CD4-positive, alpha-beta T cell treated with Interleukin-1 beta for 1 hour (primary cell): ENCODE measurements around the gene PATE4.
"Not testable (repeated sequence)": the region's sequence is repeated elsewhere in the genome, so short reads cannot be mapped to it uniquely, and the experiment has no call there.

Experiments used
- DNase-seq, 2 donors: peaks; one replicate each; pipeline ENCODE4 v3.0.0-alpha.2; 2020 to 2022

Gene PATE4, protein sequence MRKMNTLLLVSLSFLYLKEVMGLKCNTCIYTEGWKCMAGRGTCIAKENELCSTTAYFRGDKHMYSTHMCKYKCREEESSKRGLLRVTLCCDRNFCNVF

GRCh38 chr11:125833016-125833415 is at the start of gene PATE4:
TSS of gene PATE4 (plus strand) at chr11:125833316. CDS start at chr11:125833360, 44 bp downstream.
- DNase-seq = no peak

DNA sequence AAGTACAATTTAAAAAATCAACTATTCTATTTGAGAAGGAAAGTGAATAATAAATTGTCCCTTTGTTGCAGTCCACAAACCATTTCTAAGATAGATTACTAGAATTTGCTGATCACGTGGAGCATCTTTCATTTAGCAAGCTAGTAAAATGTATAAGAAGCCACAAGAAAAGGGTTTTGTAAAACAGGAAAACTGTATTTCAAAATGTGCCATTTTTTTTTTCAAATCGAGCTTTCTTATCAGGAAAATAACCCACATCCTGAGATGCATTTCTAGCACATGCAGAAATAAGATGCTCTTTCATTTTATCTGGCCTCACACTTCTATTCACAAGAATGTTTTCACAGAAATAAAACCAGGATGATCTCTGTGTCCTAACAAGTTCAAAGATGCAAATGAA is 48.4 kb upstream of the PATE4 start:
- DNase-seq = no peak

DNA sequence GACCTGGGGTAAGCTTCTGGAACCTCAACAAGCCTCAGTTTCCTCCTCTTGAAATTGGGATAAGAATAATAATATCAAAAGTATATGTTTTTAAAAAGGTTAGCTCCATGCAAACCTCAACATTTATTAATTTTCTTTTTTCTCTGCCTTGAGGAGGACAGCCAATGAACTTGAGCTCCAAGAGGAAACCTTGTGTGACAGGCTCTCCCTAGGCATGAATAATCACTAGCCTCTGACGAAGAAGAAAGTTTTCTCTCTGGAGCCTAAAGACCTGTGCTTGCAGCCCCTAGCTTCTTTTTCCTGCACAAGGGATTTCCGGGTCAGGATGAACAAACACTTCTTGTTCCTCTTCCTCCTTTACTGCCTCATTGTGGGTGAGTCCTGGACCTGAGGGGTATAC is 45.3 kb upstream of the PATE4 start, which contains the start of gene PATE3:
PATE3 (plus strand) TSS at position 301 of the 400 bp plus-strand sequence; CDS start at position 326, 25 bp downstream.
- DNase-seq = no peak

DNA sequence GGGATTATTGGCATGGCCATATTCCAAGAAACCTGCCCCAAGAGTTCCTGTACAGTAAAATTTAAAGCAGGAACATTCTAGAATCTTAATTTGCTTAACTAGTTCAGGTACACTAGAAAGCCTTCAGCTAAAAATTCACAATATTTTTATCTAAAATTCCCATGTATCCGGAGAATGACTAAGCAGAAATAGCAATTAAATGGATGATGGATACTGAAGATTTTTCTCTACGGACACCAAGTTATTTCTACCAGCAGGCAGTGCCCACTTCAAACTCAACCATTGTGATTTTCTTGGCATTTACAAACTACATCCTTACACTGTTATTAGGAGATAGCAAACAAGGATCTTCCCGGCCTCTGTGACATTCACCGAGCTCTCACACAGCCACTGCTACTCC is 42.3 kb upstream of the PATE4 start:
- DNase-seq = no peak

DNA sequence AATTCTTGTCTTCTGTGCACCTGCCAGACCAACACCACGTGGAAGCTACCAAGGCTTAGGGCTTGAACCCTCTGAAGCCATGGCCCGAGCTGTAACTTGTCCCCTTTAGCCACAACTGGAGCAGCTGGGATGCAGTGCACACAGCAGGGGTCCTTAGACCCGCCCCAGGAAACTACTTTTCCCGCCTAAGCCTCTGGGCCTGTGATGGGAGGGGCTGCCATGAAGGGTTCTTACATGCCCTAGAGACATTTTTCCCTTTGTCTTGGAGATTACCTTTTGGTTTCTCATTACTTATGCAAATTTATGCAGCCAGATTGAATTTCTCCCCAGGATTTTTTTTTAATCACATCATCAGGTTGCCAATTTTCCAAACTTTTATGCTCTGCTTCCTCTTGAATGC is 35.5 kb upstream of the PATE4 start:
- no peak for DNase-seq

DNA sequence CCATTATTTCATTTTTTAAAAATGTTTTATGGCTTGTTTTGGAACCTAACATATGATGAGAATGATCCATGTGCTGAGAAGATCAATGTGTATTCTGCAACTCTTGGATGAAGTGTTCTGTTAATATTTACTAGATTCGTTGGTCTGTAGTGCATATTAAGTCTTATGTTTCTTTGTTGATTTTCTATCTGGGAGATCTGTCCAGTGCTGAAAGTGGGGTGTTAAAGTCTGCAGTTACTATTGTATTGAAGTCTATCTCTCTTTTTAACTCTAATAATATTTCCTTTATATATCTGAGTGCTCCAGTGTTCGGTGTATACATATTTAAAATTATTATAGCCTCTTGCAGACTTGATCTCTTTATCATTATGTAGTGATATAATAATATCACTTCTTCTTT is 33.3 kb upstream of the PATE4 start:
- DNase-seq = no peak

GRCh38 chr11:125802387-125802786 is 30.7 kb upstream of the PATE4 start:
- DNase-seq = no peak

GRCh38 chr11:125807909-125808308 is 25.2 kb upstream of the PATE4 start:
- DNase-seq = no peak

DNA sequence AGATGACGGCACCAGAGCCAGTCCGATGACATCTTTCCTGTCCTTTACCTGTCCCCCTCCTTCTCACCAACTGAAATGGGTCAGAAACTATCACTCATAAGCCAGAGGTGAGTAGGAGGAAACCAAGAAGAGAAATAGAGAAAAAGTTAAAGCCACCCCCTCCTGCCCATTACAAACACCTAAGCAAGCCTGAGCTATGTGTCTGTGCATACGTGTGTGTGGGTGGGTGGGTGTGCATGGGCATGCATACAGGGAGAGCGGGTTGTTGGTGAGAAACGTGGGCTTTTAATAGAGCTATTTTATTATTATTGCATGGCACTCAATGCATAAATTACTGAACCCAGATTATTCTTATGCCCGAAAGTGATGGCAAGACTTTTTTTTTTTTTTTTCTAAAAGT is 2.6 kb downstream of the PATE4 start:
- DNase-seq = no peak

GRCh38 chr11:125842321-125842948 is 9.3 kb downstream of the PATE4 start:
- DNase-seq = no peak

DNA sequence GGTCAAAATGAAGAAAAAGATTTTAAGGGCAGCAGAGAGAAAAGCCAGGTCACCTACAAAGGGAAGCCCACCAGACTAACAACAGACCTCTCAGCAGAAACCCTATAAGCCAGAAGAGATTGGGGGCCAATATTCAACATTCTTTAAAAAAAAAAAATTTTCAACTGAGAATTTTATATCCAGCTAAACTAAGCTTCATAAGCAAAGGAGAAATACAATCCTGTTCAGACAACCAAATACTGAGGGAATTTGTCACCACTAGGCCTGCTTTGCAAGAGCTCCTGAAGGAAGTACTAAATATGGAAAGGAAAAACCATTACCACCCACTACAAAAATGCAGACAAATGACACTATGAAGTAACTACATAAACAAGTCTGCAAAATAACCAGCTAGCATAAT is 13.1 kb downstream of the PATE4 start:
- no peak for DNase-seq

- not testable (repeated sequence) for DNase-seq
Measured at GRCh38 chr11:125857670-125858069, 24.6 kb downstream of the PATE4 start.

DNA sequence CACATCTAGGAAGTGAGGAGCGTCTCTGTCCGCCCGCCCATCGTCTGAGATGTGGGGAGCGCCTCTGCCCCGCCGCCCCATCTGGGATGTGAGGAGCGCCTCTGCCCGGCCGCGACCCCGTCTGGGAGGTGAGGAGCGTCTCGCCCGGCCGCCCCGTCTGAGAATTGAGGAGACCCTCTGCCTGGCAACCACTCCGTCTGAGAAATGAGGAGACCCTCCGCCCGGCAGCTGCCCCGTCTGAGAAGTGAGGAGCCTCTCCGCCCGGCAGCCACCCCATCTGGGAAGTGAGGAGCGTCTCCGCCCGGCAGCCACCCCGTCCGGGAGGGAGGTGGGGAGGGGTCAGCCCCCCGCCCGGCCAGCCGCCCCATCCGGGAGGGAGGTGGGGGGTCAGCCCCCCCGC is 29.7 kb downstream of the PATE4 start:
- not testable (repeated sequence) for DNase-seq

DNA sequence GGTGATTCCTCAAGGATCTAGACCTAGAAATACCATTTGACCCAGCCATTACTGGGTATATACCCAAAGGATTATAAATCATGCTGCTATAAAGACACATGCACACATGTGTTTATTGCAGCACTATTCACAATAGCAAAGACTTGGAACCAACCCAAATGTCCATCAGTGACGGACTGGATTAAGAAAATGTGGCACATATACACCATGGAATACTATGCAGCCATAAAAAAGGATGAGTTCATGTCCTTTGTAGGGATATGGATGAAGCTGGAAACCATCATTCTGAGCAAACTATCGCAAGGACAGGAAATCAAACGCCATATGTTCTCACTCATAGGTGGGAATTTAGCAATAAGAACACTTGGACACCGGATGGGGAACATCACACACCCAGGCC is 32.2 kb downstream of the PATE4 start:
- not testable (repeated sequence) for DNase-seq

GRCh38 chr11:125869521-125869920 is 36.4 kb downstream of the PATE4 start:
- DNase-seq = no peak

DNA sequence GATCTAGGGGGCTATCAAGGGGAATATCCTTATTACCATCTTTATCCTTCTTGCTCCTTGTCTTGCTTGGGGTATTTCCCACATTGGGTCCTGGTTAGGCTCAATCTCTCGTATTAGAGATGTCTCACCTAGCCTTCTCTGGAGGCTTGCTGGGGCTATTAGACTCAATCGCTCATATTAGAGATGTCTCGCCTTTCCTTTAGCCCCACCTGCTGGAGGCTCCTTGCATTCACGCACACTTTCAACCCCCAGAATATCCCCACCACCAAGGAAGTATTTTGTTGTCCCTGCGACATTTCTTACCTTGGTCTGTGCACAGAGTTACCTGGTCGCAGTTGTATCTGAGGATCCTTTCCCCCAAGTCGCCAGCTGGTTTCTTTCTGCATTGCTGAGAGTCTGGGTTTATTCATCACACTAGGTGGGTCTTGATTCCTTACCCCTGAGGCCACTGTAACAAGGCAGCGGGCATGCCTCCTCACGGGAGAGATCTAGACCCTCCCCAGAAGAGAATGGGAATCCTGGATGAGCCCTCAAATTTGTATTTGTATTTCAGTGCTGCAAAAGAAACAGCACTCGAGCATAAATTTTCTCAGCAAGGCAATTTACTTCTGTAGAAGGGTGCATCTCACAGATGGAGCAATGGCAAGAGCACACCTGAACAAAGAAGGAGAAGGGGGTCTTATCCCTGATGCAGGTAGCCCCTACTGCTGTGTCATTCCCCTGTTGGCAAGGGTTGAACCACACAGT is 38.4 kb downstream of the PATE4 start:
- DNase-seq = peak in 1 of 2 donors; percentile 10

- DNase-seq = no peak
Measured at GRCh38 chr11:125872138-125872491, 39.0 kb downstream of the PATE4 start.

- DNase-seq = no peak
Measured at GRCh38 chr11:125873881-125874555, 40.9 kb downstream of the PATE4 start.

DNA sequence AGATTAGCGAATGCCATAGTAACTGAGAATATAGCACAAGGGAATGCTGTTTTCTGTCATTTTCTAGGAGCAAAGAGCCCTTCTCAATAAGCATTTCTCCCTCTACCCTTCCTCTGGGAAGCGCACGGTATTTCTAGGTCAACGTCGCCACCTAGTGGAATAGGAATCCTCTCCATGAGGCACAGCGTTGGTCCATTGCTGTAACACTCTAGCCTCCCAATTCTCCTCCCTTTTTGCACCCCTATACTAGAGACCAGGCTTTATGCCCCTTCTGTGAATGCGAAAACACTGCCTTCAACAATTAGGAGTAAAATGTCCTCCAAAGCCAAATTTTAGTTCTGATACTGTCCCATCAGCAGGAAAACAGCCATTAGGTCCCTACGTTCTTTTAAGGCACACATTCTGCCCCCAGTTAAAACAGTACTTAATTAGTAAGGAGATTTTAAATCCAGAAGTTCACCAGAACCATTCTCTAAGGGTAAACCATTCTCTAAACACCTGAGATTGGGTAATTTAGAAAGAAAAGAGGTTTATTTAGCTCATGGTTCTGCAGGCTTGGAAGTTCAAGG is 41.5 kb downstream of the PATE4 start:
- DNase-seq = peak; percentile 31 to 54

DNA sequence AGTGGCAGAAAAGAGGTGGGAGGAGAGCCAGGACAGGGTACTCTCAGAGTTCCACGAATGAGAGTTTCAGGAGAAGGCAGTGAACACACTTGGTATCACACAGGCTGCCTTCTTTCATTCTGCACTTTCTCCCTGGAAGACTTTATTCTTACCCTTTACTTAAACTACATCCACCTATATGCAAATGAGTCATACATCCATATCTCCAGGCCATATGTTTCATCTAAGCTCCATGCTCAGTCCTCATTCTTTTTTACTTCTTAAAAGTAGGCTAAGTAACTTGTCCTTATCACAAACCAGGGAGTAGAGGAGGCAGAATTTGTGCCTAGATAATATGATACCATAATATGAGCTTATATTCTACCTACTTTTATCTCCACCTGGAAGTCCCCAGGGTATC is 48.2 kb downstream of the PATE4 start:
- DNase-seq = no peak

DNA sequence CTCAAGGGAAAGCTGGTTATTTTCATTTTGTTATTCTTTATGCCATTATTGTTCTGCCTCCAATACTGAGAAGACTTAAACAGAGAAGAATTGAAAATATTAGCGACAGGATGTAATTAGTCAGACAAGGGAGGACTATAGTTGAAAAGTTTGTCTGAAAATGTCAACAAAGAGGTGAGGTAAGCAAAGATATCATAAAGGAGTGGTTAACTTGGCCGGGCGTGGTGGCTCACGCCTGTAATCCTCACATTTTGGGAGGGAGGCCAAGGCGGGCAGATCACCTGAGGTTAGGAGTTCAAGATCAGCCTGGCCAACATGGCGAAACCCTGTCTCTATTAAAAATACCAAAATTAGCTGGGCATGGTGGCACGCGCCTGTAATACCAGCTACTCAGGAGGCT is 50.3 kb downstream of the PATE4 start:
- no peak for DNase-seq

- DNase-seq = no peak
Measured at GRCh38 chr11:125886997-125887372, 53.9 kb downstream of the PATE4 start.
